Central memory CD8-positive, alpha-beta T cell (primary cell): Measurements from ENCODE around the gene NRSN2.
A peak's percentile ranks its signal among the peaks of the same experiment; 100 is the strongest.
"Not testable (repeated sequence)": the region's sequence is repeated elsewhere in the genome, so short reads cannot be mapped to it uniquely, and the experiment has no call there.

Experiments used
- ATAC-seq: fragments of 150-1000 bp; cut with Tn5 transposase; replicated peaks from 2 replicates; pipeline ENCODE4 v1.10.0; 2022; ENCODE audit warnings: mild to moderate bottlenecking, moderate FRiP score, moderate number of reproducible peaks; ENCODE audit not compliant: poor library complexity, severe bottlenecking; ENCODE audit errors: extremely low read depth
- DNase-seq, 2 donors: peaks; one replicate each; pipeline ENCODE4 v3.0.0; 2021; ENCODE audit warnings: low spot score in 2 of 2
- H3K27ac Mint-ChIP-seq: one replicate; pipeline ENCODE4 v1.8.0; 2022; ENCODE audit warnings: low read depth, mild to moderate bottlenecking, moderate library complexity, mixed read lengths
- H3K27me3 Mint-ChIP-seq: one replicate; pipeline ENCODE4 v1.8.0; 2022; ENCODE audit warnings: mixed read lengths
- H3K36me3 Mint-ChIP-seq: one replicate; pipeline ENCODE4 v1.8.0; 2022; ENCODE audit warnings: mild to moderate bottlenecking, moderate library complexity, mixed read lengths; ENCODE audit not compliant: insufficient read depth
- H3K4me1 Mint-ChIP-seq: one replicate; pipeline ENCODE4 v1.8.0; 2022; ENCODE audit warnings: mixed read lengths
- H3K4me3 Mint-ChIP-seq: one replicate; pipeline ENCODE4 v1.8.0; 2022; ENCODE audit warnings: mild to moderate bottlenecking, moderate library complexity, mixed read lengths
- H3K9me3 Mint-ChIP-seq: one replicate; pipeline ENCODE4 v1.8.0; 2022; ENCODE audit warnings: mixed read lengths

The NRSN2 gene

DNA sequence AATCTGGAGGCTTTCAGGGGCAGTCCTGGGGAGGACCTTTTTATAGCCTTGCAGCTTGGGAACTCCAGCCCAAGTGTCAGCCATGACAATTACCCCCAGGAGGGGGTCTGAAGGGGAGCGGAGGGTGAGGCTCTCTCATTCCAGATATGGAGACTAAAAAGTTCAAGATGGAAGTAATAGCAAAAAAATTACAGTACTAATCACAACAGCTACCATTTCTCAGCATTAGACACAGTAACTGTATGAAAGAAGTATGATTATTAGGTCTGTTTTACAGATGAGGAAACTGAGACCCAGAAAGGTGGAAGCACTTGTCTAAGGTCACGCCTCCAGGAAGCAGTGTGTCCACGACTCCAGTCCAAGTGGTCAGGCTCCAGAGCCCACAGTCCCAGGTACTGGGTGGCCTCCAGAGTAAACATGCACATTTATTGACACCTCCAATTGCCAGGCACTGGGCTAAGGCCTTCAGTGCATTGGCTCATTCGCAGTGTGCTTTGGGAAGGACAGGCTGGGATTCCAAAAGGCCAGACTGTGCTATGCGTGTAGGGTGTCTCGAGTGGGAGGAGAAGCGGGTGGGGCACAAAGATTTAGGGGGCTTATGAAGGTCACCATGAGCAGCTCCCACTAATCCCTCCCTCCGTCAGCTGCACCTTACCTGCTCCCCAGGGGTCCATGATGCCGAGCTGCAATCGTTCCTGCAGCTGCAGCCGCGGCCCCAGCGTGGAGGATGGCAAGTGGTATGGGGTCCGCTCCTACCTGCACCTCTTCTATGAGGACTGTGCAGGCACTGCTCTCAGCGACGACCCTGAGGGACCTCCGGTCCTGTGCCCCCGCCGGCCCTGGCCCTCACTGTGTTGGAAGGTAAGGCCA, 2.3 kb downstream of the NRSN2 start:
- DNase-seq (no peak), ATAC-seq (no peak)
- Mint-ChIP-seq H3K36me3 (peaks cover 5% of the 10 kb centered on the region), H3K27ac (no peak overlapping the region), H3K4me1 (peaks cover 21% of the 10 kb centered on the region), H3K9me3 (no peaks in the 10 kb centered on the region), H3K4me3 (peak overlapping the region; percentile 88), H3K27me3 (no peaks in the 10 kb centered on the region)

DNA sequence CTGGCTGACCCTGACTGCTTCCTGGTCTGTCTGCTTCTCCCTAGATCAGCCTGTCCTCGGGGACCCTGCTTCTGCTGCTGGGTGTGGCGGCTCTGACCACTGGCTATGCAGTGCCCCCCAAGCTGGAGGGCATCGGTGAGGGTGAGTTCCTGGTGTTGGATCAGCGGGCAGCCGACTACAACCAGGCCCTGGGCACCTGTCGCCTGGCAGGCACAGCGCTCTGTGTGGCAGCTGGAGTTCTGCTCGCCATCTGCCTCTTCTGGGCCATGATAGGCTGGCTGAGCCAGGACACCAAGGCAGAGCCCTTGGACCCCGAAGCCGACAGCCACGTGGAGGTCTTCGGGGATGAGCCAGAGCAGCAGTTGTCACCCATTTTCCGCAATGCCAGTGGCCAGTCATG, 6.3 kb downstream of the NRSN2 start:
- H3K36me3 Mint-ChIP-seq = peaks cover 4% of the 10 kb centered on the region

DNA sequence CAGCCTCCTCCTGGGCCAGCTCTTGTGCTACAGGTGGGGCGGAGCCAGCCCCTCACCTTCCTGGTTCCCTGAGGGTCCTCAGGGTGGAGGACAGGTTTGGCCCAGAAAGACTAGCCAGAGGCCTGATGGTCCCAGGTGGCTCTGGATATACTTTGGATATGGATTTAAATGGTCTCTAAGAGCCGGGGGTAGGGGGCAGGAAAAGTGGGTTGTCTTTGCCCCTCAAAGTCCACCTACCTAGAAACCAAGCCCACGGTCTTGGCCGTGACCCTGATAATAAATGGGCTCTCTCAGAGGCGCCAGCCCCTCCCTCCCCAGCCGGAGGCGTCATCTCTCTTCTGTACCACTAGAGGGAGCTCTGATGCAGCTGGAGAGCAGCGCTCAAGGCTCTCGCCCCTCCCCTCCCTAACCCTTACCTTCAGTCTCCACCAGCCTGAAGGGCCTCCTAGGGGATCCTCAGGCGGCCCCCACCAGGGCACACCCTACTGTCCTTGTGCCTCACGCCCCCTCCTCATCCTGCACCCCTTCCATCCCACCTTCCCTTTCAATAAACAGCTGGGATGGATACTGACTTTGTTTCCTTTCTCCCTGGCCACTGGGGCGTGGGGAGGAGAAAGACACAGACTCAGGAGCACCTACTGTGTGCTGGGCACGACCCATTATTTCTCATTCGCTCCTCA, 7.5 kb downstream of the NRSN2 start:
- Mint-ChIP-seq H3K36me3 (no peaks in the 10 kb centered on the region), H3K27me3 (no peaks in the 10 kb centered on the region), H3K4me3 (no peak overlapping the region), H3K9me3 (no peaks in the 10 kb centered on the region), H3K27ac (no peak overlapping the region), H3K4me1 (peaks cover 5% of the 10 kb centered on the region)
- DNase-seq (peak; percentile 72 to 74), ATAC-seq (peak; percentile 95)

More for the DNA sequence above, 6.3 kb downstream of the NRSN2 start:
- Mint-ChIP-seq H3K9me3 (no peaks in the 10 kb centered on the region), H3K27ac (no peak overlapping the region), H3K27me3 (no peaks in the 10 kb centered on the region), H3K4me3 (no peak overlapping the region), H3K4me1 (peaks cover 10% of the 10 kb centered on the region)
- no peak for ATAC-seq
- DNase-seq = no peak

- ATAC-seq, H3K27ac Mint-ChIP-seq, H3K4me3 Mint-ChIP-seq, H3K36me3 Mint-ChIP-seq, H3K4me1 Mint-ChIP-seq, DNase-seq, H3K9me3 Mint-ChIP-seq, H3K27me3 Mint-ChIP-seq: not testable (repeated sequence)
Observed at GRCh38 chr20:356154-356553, 9.2 kb downstream of the NRSN2 start.

DNA sequence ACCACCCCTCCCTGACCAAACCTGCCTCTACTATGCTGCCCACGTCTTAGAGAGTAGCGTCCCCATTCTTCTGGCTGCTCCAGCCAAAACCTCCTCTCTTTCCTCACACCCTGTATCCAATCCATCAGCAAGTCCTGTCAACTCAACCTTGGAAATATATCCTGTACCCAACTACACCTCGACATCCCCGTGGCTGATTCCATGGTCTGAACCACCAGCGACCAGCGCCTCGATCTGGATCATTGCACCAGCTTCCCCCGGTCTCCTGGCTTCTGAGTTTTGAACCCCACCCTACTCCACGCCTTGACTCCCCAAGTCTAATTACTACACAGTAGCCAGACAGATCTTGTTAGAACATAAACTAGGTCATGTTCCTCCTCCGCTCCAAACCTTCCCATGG, 9.8 kb downstream of the NRSN2 start:
- H3K27ac Mint-ChIP-seq = no peak overlapping the region
- DNase-seq (no peak), ATAC-seq (no peak)
- no peaks in the 10 kb centered on the region for H3K9me3 Mint-ChIP-seq
- H3K27me3 Mint-ChIP-seq = no peaks in the 10 kb centered on the region
- peaks cover 5% of the 10 kb centered on the region for H3K4me1 Mint-ChIP-seq
- no peak overlapping the region for H3K4me3 Mint-ChIP-seq
- peaks cover 1% of the 10 kb centered on the region for H3K36me3 Mint-ChIP-seq

- H3K4me3 Mint-ChIP-seq = no peak overlapping the region
- peaks cover 1% of the 10 kb centered on the region for H3K36me3 Mint-ChIP-seq
- no peak overlapping the region for H3K27ac Mint-ChIP-seq
- H3K4me1 Mint-ChIP-seq = no peaks in the 10 kb centered on the region
- H3K27me3 Mint-ChIP-seq = no peaks in the 10 kb centered on the region
- ATAC-seq = no peak
- no peak for DNase-seq
- H3K9me3 Mint-ChIP-seq = no peaks in the 10 kb centered on the region
Observed at GRCh38 chr20:358891-359555, 12.1 kb downstream of the NRSN2 start.

DNA sequence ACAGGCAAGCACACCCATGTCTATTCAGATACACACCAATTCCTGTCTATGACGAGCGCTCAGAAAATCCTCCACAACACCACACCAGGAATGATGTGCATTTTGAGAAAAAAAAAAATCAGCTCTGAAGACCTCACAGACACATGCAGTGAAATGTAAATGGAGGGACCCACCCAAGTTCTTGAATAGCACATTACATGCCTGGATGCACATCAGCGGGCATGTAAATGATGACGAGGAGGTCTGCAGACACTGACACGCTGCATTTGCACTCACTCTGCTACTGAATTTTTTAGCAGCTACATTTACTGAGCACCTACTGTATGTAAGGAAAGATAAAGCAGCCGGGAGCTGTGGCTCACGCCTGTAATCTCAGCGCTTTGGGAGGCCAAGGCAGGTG, 14.7 kb downstream of the NRSN2 start:
- no peaks in the 10 kb centered on the region for H3K27me3 Mint-ChIP-seq
- no peaks in the 10 kb centered on the region for H3K4me1 Mint-ChIP-seq
- H3K27ac Mint-ChIP-seq = no peak overlapping the region
- H3K4me3 Mint-ChIP-seq = no peak overlapping the region
- H3K36me3 Mint-ChIP-seq = peaks cover 1% of the 10 kb centered on the region
- ATAC-seq (no peak), DNase-seq (no peak)
- no peaks in the 10 kb centered on the region for H3K9me3 Mint-ChIP-seq

GRCh38 chr20:362271-363254, 15.7 kb downstream of the NRSN2 start:
- H3K27ac Mint-ChIP-seq = no peak overlapping the region
- no peaks in the 10 kb centered on the region for H3K27me3 Mint-ChIP-seq
- DNase-seq (no peak), ATAC-seq (no peak)
- peaks cover 1% of the 10 kb centered on the region for H3K36me3 Mint-ChIP-seq
- H3K4me3 Mint-ChIP-seq = no peak overlapping the region
- H3K9me3 Mint-ChIP-seq = no peaks in the 10 kb centered on the region
- no peaks in the 10 kb centered on the region for H3K4me1 Mint-ChIP-seq

- Mint-ChIP-seq H3K4me1 (no peaks in the 10 kb centered on the region), H3K36me3 (peaks cover 1% of the 10 kb centered on the region), H3K27ac (no peak overlapping the region), H3K4me3 (no peak overlapping the region), H3K27me3 (peaks cover 4% of the 10 kb centered on the region), H3K9me3 (no peaks in the 10 kb centered on the region)
- ATAC-seq = no peak
- DNase-seq = no peak
Observed at GRCh38 chr20:363319-364078, 16.6 kb downstream of the NRSN2 start.

DNA sequence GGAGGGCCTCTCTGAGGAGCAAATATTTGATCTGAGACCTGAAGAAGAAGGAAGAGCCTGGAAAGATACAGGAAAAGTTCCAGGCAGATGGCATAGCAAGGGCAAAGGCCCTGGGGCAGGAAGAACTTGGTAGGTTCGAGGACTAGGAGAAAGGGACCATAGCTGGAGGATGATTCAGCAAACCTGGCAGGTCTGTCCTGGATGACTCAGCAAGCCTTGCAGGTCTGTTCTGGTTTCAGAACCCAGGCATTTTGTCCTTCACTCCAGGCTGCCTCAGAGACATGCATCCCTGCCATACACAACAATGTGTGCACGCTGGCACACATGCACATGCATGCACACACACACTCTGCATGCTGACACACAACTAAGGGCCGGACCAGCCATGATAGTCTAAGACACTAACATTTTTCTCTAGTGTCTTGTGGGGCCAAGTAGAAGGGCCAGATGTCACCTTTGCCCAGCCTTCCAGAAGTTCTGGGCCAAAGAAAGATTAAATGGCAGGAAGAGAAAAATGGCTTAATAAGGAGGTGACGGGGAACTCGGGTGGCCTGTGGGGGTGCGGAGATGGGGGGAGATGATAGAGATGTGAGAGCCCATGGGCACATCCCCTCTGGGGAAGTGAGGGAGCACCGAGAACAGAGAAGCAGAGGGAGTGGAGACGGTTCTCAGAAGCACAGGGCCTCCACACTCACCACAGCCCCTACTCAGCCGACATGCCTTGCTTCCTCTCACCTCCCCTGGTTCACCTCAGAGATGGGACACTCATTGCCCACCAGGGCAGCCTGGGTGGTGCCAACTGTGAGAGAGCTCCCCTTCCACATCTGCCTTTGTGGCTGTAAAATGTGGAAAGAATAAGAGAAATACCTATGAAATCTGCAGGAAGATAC, 18.2 kb downstream of the NRSN2 start:
- no peak overlapping the region for H3K4me3 Mint-ChIP-seq

More for the DNA sequence above, 18.2 kb downstream of the NRSN2 start:
- H3K9me3 Mint-ChIP-seq = no peaks in the 10 kb centered on the region
- DNase-seq (no peak), ATAC-seq (no peak)
- no peaks in the 10 kb centered on the region for H3K36me3 Mint-ChIP-seq
- H3K27me3 Mint-ChIP-seq = peaks cover 9% of the 10 kb centered on the region
- H3K4me1 Mint-ChIP-seq = no peaks in the 10 kb centered on the region
- H3K27ac Mint-ChIP-seq = no peak overlapping the region
